GOT3 (cell line): ENCODE data around the gene ABHD17C.

Source experiments
- DNase-seq: peaks from one replicate; lab custom pipeline; 2025; ENCODE audit warnings: mixed read lengths; lab: John Stamatoyannopoulos, UW

ABHD17C gene

GRCh38 chr15:80787316-80787715 is 92.2 kb downstream of the ABHD17C start:
- DNase-seq, result no peak

GRCh38 chr15:80788536-80788935 is 93.4 kb downstream of the ABHD17C start:
- DNase-seq, result no peak

GRCh38 chr15:80789296-80789695 is 94.2 kb downstream of the ABHD17C start:
- DNase-seq, result no peak

GRCh38 chr15:80789796-80790195 is 94.7 kb downstream of the ABHD17C start:
- no peak for DNase-seq

DNA sequence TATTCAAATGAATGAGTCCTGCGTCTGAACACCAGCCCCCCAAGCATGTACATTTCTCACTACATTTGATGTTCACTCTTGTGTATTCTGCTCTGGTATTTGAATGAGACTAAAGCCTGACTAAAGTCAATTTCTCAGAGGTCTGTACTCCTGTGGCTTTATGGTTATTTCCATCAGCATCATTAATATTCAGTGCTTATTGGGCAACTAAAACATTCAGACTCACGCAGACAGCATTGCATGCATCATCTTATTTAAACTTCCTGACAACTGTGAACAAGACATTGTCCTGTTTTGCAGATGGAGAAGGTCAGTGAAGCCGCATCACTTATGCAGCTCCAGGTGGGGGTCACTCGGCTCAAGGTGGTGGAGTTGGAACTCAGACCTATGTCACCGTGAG is 95.1 kb downstream of the ABHD17C start:
- no peak for DNase-seq

DNA sequence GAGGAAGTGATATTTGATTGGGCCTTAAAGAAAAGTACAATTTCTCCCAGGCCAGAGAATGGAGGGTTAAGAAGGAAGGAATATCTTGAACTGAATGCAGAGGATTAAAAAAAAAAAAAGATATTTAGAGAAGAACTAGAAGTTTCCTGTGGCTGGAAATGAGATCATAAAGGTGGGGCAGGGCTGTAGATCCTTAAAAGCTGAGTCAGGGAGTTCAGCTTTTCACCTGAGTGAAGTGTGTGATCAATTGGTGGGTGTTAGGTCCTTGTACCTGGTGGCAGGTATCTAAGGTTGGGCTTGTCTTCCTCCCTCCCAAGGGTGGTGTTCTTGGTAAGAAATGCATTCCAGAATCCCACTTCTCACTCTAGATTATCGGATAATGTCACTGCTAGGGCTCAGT is 95.9 kb downstream of the ABHD17C start:
- DNase-seq, result no peak

DNA sequence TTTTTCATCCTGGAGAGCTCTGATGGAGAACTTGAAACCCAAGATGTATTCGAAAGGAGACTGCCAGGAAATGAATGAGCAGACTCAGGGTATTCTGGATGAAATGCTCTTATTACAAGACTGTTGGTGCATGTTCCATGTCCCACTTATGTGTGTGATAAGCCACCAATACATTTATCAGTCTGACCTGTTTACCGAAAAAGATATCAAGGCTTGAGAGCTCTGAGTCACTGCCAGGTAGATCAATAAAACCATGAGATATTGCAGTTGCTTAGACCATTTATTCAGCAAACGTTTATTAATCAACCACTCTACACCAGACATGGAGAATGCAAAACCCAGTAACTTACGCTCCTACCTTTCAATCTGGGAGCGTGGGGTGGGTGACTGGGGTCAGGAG is 101.3 kb downstream of the ABHD17C start:
- no peak for DNase-seq

DNA sequence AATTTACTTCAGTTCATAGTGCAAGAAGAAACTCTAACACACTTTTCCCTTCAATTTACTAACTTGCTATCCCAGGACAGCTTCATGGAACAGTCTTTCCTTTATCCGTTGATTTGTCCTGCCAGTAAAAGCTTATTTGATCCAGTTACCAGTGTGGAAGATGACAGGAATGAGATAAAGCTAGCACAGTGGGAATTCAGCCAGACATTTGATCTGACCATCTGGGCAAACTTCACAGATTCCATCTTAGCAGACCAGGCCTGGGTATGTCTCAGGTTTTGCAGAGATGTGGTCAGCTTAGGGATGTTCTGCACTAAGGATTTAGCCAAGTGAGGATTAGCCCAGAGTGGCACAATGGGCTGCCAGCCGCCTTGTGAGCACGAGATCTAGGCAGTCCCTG is 103.8 kb downstream of the ABHD17C start:
- DNase-seq, result no peak

DNA sequence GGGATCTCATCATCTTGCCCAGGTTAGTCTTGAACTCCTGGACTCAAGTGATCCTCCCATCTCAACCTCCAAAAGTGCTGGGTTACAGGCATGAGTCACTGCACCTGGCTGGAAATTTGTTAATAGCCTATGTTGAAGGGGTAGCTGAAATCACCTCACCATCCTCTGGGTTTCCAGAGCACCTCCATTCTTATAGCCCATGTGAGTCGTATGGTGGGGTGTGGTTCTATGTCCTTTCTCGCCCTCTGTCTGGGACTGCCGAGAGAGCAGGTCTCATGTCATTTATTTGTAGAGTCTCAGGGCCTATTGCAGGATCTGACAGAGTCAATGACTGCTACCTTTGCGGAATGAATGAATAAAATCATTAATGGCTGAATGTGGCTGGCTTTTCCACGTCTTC is 105.0 kb downstream of the ABHD17C start:
- DNase-seq, result no peak

- DNase-seq, result no peak
These were observed 107.0 kb downstream of the ABHD17C start for GRCh38 chr15:80801891-80802680.

GRCh38 chr15:80803580-80804525 is 108.7 kb downstream of the ABHD17C start:
- no peak for DNase-seq

GRCh38 chr15:80804970-80805495 is 109.9 kb downstream of the ABHD17C start:
- DNase-seq, result no peak
